Subcutaneous adipose tissue (tissue), 4 donors: ENCODE data around the gene KDM4C. TPM values are rescaled to one million over a fixed set of nuclear protein-coding genes. Genes with fewer than 3 reads are reported as not detected.

Experiments used
- total RNA-seq, 4 donors: library from RNA; depleted of rRNA; stranded (reverse); fragments of >200 nt; gene quantifications; one replicate each; pipeline ENCODE4 v1.1.0, GENCODE V29; 2016
- TF ChIP-seq, protein P1 (sequence below): fragments of 450-650 bp; IDR thresholded peaks from one replicate; pipeline ENCODE4 v1.5.1; 2016; ENCODE audit warnings: low read depth, mild to moderate bottlenecking, control low read depth, antibody characterized with exemption, moderate library complexity

KDM4C gene
- total RNA-seq, 4 donors from 2014 or later: 31.6 to 37.2 (median 34.0) TPM

GRCh38 chr9:7088611-7089010, 330.8 kb downstream of the KDM4C start:
- TF ChIP-seq, protein P1, sequence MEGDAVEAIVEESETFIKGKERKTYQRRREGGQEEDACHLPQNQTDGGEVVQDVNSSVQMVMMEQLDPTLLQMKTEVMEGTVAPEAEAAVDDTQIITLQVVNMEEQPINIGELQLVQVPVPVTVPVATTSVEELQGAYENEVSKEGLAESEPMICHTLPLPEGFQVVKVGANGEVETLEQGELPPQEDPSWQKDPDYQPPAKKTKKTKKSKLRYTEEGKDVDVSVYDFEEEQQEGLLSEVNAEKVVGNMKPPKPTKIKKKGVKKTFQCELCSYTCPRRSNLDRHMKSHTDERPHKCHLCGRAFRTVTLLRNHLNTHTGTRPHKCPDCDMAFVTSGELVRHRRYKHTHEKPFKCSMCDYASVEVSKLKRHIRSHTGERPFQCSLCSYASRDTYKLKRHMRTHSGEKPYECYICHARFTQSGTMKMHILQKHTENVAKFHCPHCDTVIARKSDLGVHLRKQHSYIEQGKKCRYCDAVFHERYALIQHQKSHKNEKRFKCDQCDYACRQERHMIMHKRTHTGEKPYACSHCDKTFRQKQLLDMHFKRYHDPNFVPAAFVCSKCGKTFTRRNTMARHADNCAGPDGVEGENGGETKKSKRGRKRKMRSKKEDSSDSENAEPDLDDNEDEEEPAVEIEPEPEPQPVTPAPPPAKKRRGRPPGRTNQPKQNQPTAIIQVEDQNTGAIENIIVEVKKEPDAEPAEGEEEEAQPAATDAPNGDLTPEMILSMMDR: no peak

DNA sequence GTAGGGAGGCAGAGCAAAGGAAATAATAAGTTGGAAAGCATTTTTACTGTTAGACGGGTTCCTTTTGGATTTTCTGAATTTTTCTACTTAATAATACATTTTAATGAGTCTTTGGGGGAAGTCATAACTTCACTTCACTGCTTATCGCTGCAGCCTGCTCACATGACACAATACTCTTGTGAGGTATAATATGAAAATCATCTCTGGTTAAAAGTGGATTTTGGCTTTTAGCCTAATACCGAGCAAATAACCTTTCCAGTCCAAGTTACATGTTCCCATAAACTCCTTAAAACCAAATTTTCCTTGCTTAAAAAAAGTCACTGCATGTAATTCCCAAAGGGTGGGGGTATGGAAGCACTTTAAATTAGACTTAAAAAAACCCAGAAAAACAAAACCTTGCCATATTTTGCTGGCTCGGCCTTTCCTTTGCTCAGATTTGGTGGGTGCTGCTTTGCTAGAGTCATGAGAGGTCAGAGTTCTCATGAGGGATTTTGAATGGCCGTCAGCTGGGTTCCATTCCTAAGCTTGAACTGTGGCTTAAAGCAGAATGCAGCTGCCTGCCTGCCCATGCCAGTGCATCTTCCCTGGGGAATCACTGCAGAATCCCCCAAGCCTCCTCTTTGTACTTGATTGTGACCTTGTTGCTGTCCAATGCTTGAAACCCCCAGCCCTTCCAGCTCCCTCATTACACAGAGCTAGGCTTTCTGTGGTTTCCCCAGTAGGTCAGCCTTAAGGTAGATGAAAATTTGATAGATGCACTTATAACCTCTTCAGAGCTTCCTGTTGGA, 331.8 kb downstream of the KDM4C start:
- TF ChIP-seq, protein P1: no peak

- TF ChIP-seq, protein P1: no peak
Measured at GRCh38 chr9:7093040-7093439, 335.3 kb downstream of the KDM4C start.

- TF ChIP-seq, protein P1: no peak
Measured at GRCh38 chr9:7094052-7094451, 336.3 kb downstream of the KDM4C start.

GRCh38 chr9:7094576-7094975, 336.8 kb downstream of the KDM4C start:
- TF ChIP-seq, protein P1: no peak

DNA sequence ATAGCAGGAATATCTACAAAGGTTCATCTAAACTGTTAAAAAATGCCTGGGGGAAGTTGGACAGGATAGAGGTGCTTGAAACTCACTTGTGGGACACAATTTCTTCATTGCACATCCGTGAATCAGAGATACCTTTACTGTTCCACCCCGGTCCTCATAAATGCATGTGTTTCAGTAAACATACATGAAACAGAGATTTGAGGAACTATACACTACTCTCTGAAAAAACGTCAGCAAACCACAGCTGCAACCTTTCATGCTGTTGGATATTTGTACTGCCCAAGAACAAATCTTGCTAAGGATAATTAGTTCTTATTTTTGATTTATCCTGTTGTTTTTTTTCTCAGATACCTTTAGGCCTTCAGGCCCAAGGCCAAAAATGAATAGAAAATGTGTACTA, 337.3 kb downstream of the KDM4C start:
- TF ChIP-seq, protein P1: no peak

- TF ChIP-seq, protein P1: no peak
Measured at GRCh38 chr9:7097040-7097715, 339.4 kb downstream of the KDM4C start.
